ENCODE results near the gene HERC2. TPM values are rescaled to one million over a fixed set of nuclear protein-coding genes. Genes with fewer than 3 reads are reported as not detected.
"Not testable (repeated sequence)": the region's sequence is repeated elsewhere in the genome, so short reads cannot be mapped to it uniquely, and the experiment has no call there.

Gene HERC2
- polyA plus RNA-seq, 1 of the 3 experiments (the other 2 are of a cell fraction), result 22.3 TPM

GRCh38 chr15:28243399-28243798 lies 78.6 kb downstream of the HERC2 start:
- ChIA-PET CTCF (no interaction called here), POLR2A (no interaction called here)
- Histone ChIP-seq H4K20me1 (ENCODE audit: insufficient read depth) (no peaks in the 10 kb centered on the region), H3K9ac (no peak overlapping the region), H2AFZ (ENCODE audit: low read depth) (no peak overlapping the region), H3F3A (replicated peaks; ENCODE audit: insufficient read depth) (peaks cover 4% of the 10 kb centered on the region), H3K4me3 (ENCODE audit: low read depth in 2 of 2, low read length in 1 of 2) (no peak overlapping the region), H3K79me2 (ENCODE audit: insufficient read depth) (no peaks in the 10 kb centered on the region), H3K36me3 (replicated peaks in 1 of 2; ENCODE audit: control insufficient read depth in 1 of 2, insufficient read depth in 2 of 2, low read length in 1 of 2) (peaks cover 53 to 55% of the 10 kb centered on the region in 2 experiments), H3K27ac (ENCODE audit: low read depth in 2 of 2, low read length in 1 of 2) (no peak overlapping the region), H3K4me2 (no peak overlapping the region), H3K4me1 (ENCODE audit: control insufficient read depth in 1 of 2, insufficient read depth in 2 of 2, low read depth in 1 of 2, low read length in 1 of 2) (no peaks in the 10 kb centered on the region), H3K9me3 (no peaks in the 10 kb centered on the region), H3K27me3 (ENCODE audit: insufficient read depth) (no peaks in the 10 kb centered on the region), H3K9me2 (no peaks in the 10 kb centered on the region)
- 97% methylated on average over 1 of the region's 1 CpG for WGBS (ENCODE audit: low lambda C conversion rate)
- TF ChIP-seq FOXM1 (IDR thresholded peaks at IDR 0.05; ENCODE audit: low read depth) (no peak), SIN3A (IDR thresholded peaks at IDR 0.05; ENCODE audit: borderline replicate concordance, low read depth, low read length) (no peak), TCF12 (IDR thresholded peaks at IDR 0.05) (no peak), SMC3 (IDR thresholded peaks at IDR 0.05; ENCODE audit: low read depth, low read length) (no peak), GABPA (IDR thresholded peaks at IDR 0.05; ENCODE audit: low read depth) (no peak), TAF1 (IDR thresholded peaks at IDR 0.05; ENCODE audit: borderline replicate concordance, low read depth, low read length) (no peak), ZBTB33 (IDR thresholded peaks at IDR 0.05; ENCODE audit: borderline replicate concordance, low read depth) (no peak), REST (IDR thresholded peaks at IDR 0.05; ENCODE audit: low read depth, low read length) (no peak), FOXJ3 (CRISPR knock-in tag; IDR thresholded peaks at IDR 0.05) (no peak), ELF1 (IDR thresholded peaks at IDR 0.05) (no peak), GATA2 (CRISPR knock-in tag; IDR thresholded peaks at IDR 0.05) (no peak), MAX (IDR thresholded peaks at IDR 0.05; ENCODE audit: low read depth) (no peak)
- no peak for DNase-seq

- not testable (repeated sequence) for H3K4me2 ChIP-seq; H3K27ac ChIP-seq (ENCODE audit: low read depth in 2 of 2, low read length in 1 of 2); H3F3A ChIP-seq (replicated peaks; ENCODE audit: insufficient read depth)
These were observed 83.7 kb downstream of the HERC2 start for GRCh38 chr15:28238296-28238695.

GRCh38 chr15:28231743-28232142 lies 90.2 kb downstream of the HERC2 start:
- H3K79me2 ChIP-seq (ENCODE audit: insufficient read depth); H3K9ac ChIP-seq; H3K4me2 ChIP-seq; H3K27ac ChIP-seq (ENCODE audit: low read depth in 2 of 2, low read length in 1 of 2); POLR2A ChIA-PET; CTCF ChIA-PET; H3K9me2 ChIP-seq; DNase-seq; H3K27me3 ChIP-seq (ENCODE audit: insufficient read depth); H2AFZ ChIP-seq (ENCODE audit: low read depth); H3K4me1 ChIP-seq (ENCODE audit: control insufficient read depth in 1 of 2, insufficient read depth in 2 of 2, low read depth in 1 of 2, low read length in 1 of 2); H3K4me3 ChIP-seq (ENCODE audit: low read depth in 2 of 2, low read length in 1 of 2); H4K20me1 ChIP-seq (ENCODE audit: insufficient read depth); H3F3A ChIP-seq (replicated peaks; ENCODE audit: insufficient read depth); H3K9me3 ChIP-seq: not testable (repeated sequence)
- H3K36me3 ChIP-seq (replicated peaks in 1 of 2; ENCODE audit: control insufficient read depth in 1 of 2, insufficient read depth in 2 of 2, low read length in 1 of 2), result peaks cover 17 to 22% of the 10 kb centered on the region in 2 experiments
- WGBS (ENCODE audit: low lambda C conversion rate), result 94% methylated on average over 6 of the region's 6 CpGs

More at GRCh38 chr15:28238296-28238695, 83.7 kb downstream of the HERC2 start:
- H3K27me3 ChIP-seq (ENCODE audit: insufficient read depth); DNase-seq; H3K9ac ChIP-seq; H3K4me3 ChIP-seq (ENCODE audit: low read depth in 2 of 2, low read length in 1 of 2); CTCF ChIA-PET; H3K9me3 ChIP-seq; H4K20me1 ChIP-seq (ENCODE audit: insufficient read depth); H3K4me1 ChIP-seq (ENCODE audit: control insufficient read depth in 1 of 2, insufficient read depth in 2 of 2, low read depth in 1 of 2, low read length in 1 of 2); POLR2A ChIA-PET; H2AFZ ChIP-seq (ENCODE audit: low read depth); H3K79me2 ChIP-seq (ENCODE audit: insufficient read depth); H3K9me2 ChIP-seq: not testable (repeated sequence)
- WGBS (ENCODE audit: low lambda C conversion rate), result 80% methylated on average over 4 of the region's 4 CpGs
- peaks cover 25 to 28% of the 10 kb centered on the region in 2 experiments for H3K36me3 ChIP-seq (replicated peaks in 1 of 2; ENCODE audit: control insufficient read depth in 1 of 2, insufficient read depth in 2 of 2, low read length in 1 of 2)

GRCh38 chr15:28231336-28231735 lies 90.6 kb downstream of the HERC2 start:
- H3K27me3 ChIP-seq (ENCODE audit: insufficient read depth); H3K4me1 ChIP-seq (ENCODE audit: control insufficient read depth in 1 of 2, insufficient read depth in 2 of 2, low read depth in 1 of 2, low read length in 1 of 2); H3K4me3 ChIP-seq (ENCODE audit: low read depth in 2 of 2, low read length in 1 of 2); H3K9me3 ChIP-seq; DNase-seq; H3K79me2 ChIP-seq (ENCODE audit: insufficient read depth); CTCF ChIA-PET; H3K9me2 ChIP-seq; H2AFZ ChIP-seq (ENCODE audit: low read depth); H3K4me2 ChIP-seq; H3K27ac ChIP-seq (ENCODE audit: low read depth in 2 of 2, low read length in 1 of 2); POLR2A ChIA-PET; H3F3A ChIP-seq (replicated peaks; ENCODE audit: insufficient read depth); H4K20me1 ChIP-seq (ENCODE audit: insufficient read depth); H3K9ac ChIP-seq: not testable (repeated sequence)
- peaks cover 17 to 26% of the 10 kb centered on the region in 2 experiments for H3K36me3 ChIP-seq (replicated peaks in 1 of 2; ENCODE audit: control insufficient read depth in 1 of 2, insufficient read depth in 2 of 2, low read length in 1 of 2)
- 97% methylated on average over 6 of the region's 7 CpGs for WGBS (ENCODE audit: low lambda C conversion rate)

Measured in SK-N-SH (cell line).